Measurements from ENCODE around the gene RUFY4. TPM values are rescaled to one million over a fixed set of nuclear protein-coding genes. Genes with fewer than 3 reads are reported as not detected.

Gene RUFY4
- total RNA-seq, 1 experiment from 2014 or later: 0.66 TPM

DNA sequence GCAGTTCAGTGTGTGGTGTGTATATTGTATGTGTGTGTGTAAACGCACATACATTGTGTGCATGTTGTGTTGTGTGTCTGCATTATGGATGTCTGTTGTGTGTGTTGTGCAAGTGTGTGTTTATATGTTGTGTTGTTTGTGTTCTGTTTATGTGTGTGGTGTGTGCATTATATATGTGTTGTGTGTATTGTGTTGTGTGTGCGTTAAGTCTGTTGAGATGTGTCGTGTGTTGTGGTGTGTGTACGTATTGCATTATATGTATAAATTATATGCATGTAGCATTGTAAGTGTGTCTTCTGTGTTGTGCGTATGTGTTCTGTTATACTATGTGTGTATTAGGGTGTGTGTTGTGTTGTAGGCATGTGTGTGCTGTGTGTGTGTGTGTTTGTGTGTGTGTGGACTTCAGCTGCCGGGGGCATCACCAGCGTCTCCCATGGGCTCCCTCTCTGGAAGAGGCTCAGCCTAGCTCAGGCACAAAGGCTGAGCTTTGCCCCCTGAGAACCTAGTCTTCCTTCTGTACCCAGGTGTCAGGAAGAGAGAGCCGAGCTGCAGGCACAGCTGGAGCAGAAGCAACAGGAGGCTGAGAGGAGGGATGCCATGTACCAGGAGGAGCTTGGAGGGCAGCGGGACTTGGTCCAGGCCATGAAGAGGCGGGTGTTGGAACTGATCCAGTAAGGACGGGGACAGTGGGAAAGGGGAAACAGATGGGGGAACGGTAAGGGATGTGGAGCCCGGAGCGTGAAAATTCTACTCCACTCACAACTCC lies 13.7 kb downstream of the RUFY4 start:
- Histone ChIP-seq H3T11ph (ENCODE audit: low read length) (no peak overlapping the region), H3K27me3 (ENCODE audit: insufficient read depth, low read length) (no peaks in the 10 kb centered on the region), H4K8ac (replicated peaks; ENCODE audit: insufficient read length, low read depth, low read length) (no peak overlapping the region), H3K79me1 (ENCODE audit: insufficient read depth, low read depth, low read length, poor library complexity, severe bottlenecking) (no peaks in the 10 kb centered on the region), H3K23ac (ENCODE audit: insufficient read length, low read depth, low read length) (no peak overlapping the region), H4K20me1 (ENCODE audit: control insufficient read depth, insufficient read depth, insufficient read length) (no peaks in the 10 kb centered on the region), H2AK5ac (ENCODE audit: insufficient read length, low read length) (no peak overlapping the region), H2BK120ac (ENCODE audit: low read depth, low read length, poor library complexity, severe bottlenecking) (no peak overlapping the region), H3K9ac (ENCODE audit: extremely low read depth, insufficient read length, low read length) (no peak overlapping the region), H3K14ac (ENCODE audit: insufficient read depth, low read length) (no peak overlapping the region), H2BK5ac (ENCODE audit: insufficient read length, low read length) (no peak overlapping the region), H3K79me2 (ENCODE audit: insufficient read depth, low read length) (no peaks in the 10 kb centered on the region), H3K27ac (ENCODE audit: insufficient read length, low read depth, low read length) (no peak overlapping the region), H4K5ac (ENCODE audit: insufficient read length, low read depth, low read length) (no peak overlapping the region), H3K23me2 (ENCODE audit: insufficient read length, low read depth, low read length, poor library complexity, severe bottlenecking) (no peaks in the 10 kb centered on the region), H4K91ac (ENCODE audit: insufficient read length, low read depth, low read length) (no peak overlapping the region), H3K4ac (ENCODE audit: low read depth, low read length) (no peak overlapping the region), H3K4me2 (ENCODE audit: insufficient read depth, insufficient read length, low read length) (no peak overlapping the region), H2AFZ (ENCODE audit: low read length) (no peak overlapping the region), H3K9me3 (ENCODE audit: control insufficient read depth, low read depth, low read length) (no peaks in the 10 kb centered on the region), H2BK15ac (ENCODE audit: low read depth, low read length) (no peak overlapping the region), H2BK12ac (ENCODE audit: insufficient read length, low read depth, low read length) (no peak overlapping the region), H3K56ac (ENCODE audit: insufficient read length, low read depth, low read length) (no peak overlapping the region), H2BK20ac (ENCODE audit: low read depth, low read length, poor library complexity, severe bottlenecking) (no peak overlapping the region), H3K18ac (ENCODE audit: insufficient read length, low read depth, low read length) (no peak overlapping the region), H3K4me1 (ENCODE audit: insufficient read depth, low read length) (no peaks in the 10 kb centered on the region)
- Mint-ChIP-seq H3K36me3 (ENCODE audit: insufficient read depth in 1 of 3, low read depth in 3 of 3) (peaks cover 0 to 4% (median 0%) of the 10 kb centered on the region in 3 experiments; a peak in 2 of 7 replicates), H3K9me3 (peaks cover 8 to 9% of the 10 kb centered on the region in 2 experiments), H3K27me3 (ENCODE audit: low read depth) (peaks cover 14% of the 10 kb centered on the region), H3K4me1 (no peaks in the 10 kb centered on the region), H3K4me3 (no peak overlapping the region), H3K27ac (no peak overlapping the region; a peak in 1 of 7 replicates)
- TF ChIP-seq, protein P1, sequence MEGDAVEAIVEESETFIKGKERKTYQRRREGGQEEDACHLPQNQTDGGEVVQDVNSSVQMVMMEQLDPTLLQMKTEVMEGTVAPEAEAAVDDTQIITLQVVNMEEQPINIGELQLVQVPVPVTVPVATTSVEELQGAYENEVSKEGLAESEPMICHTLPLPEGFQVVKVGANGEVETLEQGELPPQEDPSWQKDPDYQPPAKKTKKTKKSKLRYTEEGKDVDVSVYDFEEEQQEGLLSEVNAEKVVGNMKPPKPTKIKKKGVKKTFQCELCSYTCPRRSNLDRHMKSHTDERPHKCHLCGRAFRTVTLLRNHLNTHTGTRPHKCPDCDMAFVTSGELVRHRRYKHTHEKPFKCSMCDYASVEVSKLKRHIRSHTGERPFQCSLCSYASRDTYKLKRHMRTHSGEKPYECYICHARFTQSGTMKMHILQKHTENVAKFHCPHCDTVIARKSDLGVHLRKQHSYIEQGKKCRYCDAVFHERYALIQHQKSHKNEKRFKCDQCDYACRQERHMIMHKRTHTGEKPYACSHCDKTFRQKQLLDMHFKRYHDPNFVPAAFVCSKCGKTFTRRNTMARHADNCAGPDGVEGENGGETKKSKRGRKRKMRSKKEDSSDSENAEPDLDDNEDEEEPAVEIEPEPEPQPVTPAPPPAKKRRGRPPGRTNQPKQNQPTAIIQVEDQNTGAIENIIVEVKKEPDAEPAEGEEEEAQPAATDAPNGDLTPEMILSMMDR (conservative IDR thresholded peaks at IDR 0.05): no peak
- DNase-seq: peak; percentile 24
- WGBS (ENCODE audit: extremely low coverage, insufficient read length, low lambda C conversion rate): 100% methylated on average over 3 of the region's 14 CpGs

All from H9 (cell line).